C1 segment of cervical spinal cord (tissue), 14 donors: Measurements from ENCODE around the gene PRR19.
A peak's percentile ranks its signal among the peaks of the same experiment; 100 is the strongest.

Experiments used
- DNase-seq, 14 donors: peaks; one replicate each; lab custom pipeline; 2025; lab: John Stamatoyannopoulos, UW

The PRR19 gene

GRCh38 chr19:42282819-42283187, 19.1 kb upstream of the PRR19 start:
- DNase-seq: no peak

- DNase-seq: peak; percentile 85 to 97 (median 92)
Measured at GRCh38 chr19:42283188-42284065, 18.5 kb upstream of the PRR19 start.

- DNase-seq: peak in 13 of 14 donors; percentile 76 to 96 (median 90)
Measured at GRCh38 chr19:42284066-42284501, 17.8 kb upstream of the PRR19 start.

GRCh38 chr19:42284591-42285341, 17.2 kb upstream of the PRR19 start:
- peak in 6 of 14 donors; percentile 33 to 53 (median 44) for DNase-seq

GRCh38 chr19:42285541-42285941, 16.4 kb upstream of the PRR19 start:
- DNase-seq: peak in 3 of 14 donors; percentile 19 to 40 (median 22)

GRCh38 chr19:42285988-42286348, 16.0 kb upstream of the PRR19 start:
- DNase-seq: no peak

- peak in 6 of 14 donors; percentile 11 to 79 (median 31) for DNase-seq
Measured at GRCh38 chr19:42286349-42287016, 15.4 kb upstream of the PRR19 start.

GRCh38 chr19:42287017-42287826, 14.7 kb upstream of the PRR19 start:
- no peak for DNase-seq

- DNase-seq: no peak
Measured at GRCh38 chr19:42287827-42288107, 14.2 kb upstream of the PRR19 start.

GRCh38 chr19:42288387-42288786, 13.5 kb upstream of the PRR19 start:
- no peak for DNase-seq

GRCh38 chr19:42288881-42289555, 12.9 kb upstream of the PRR19 start:
- DNase-seq: no peak

- no peak for DNase-seq
Measured at GRCh38 chr19:42289556-42290041, 12.3 kb upstream of the PRR19 start.

GRCh38 chr19:42290136-42290522, 11.8 kb upstream of the PRR19 start:
- no peak for DNase-seq

GRCh38 chr19:42290523-42291434, 11.2 kb upstream of the PRR19 start:
- DNase-seq: no peak

- DNase-seq: no peak
Measured at GRCh38 chr19:42291435-42291810, 10.5 kb upstream of the PRR19 start.

GRCh38 chr19:42292042-42292960, 9.6 kb upstream of the PRR19 start:
- no peak for DNase-seq

- DNase-seq: no peak
Measured at GRCh38 chr19:42292963-42293362, 9.0 kb upstream of the PRR19 start.

- DNase-seq: no peak
Measured at GRCh38 chr19:42293540-42293939, 8.4 kb upstream of the PRR19 start.

GRCh38 chr19:42293948-42294347, 8.0 kb upstream of the PRR19 start:
- DNase-seq: no peak
